ENCODE results near the gene LHFPL4.
"Not testable (repeated sequence)": the region's sequence is repeated elsewhere in the genome, so short reads cannot be mapped to it uniquely, and the experiment has no call there.

The LHFPL4 gene

DNA sequence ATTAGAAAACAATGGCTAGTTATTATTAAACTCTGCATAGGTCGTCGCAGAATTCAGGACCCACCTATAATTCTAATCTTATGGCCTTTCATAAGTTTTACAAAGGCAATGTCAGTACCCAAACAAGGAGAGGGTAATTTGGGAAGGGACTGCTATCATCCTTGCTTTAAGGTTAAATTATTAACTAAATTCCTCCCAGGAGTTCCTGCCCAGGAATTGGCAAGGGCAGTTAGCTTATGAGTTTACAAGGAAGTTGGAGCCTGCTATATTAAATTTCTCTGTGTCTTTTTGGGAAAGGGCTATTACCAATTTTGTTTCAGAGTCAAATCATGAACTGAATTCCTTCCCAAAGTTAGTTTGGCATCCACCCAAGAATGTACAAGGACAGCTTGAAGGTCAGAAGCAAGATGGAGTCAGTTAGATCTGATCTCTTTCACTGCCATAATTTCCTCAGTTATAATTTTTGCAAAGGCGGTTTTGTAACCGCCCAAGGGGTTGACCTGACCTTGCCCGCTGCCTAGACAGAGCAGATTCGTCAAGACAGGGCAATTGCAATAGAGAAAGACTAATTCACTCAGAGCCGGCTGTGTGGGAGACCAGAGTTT is 45.3 kb upstream of the LHFPL4 start:
- Histone ChIP-seq H3K4ac (ENCODE audit: low read length) (no peak overlapping the region), H3K27ac (replicated peaks; ENCODE audit: low read length) (no peak overlapping the region), H2AK5ac (ENCODE audit: low read depth, low read length) (no peak overlapping the region), H2AFZ (ENCODE audit: low read length) (no peak overlapping the region), H3K79me1 (ENCODE audit: low read depth, low read length) (no peaks in the 10 kb centered on the region), H3K4me1 (ENCODE audit: control insufficient read depth in 2 of 2, insufficient read depth in 1 of 2, low read depth in 1 of 2, low read length in 2 of 2) (no peaks in the 10 kb centered on the region), H3K23ac (ENCODE audit: low read depth, low read length, poor library complexity) (no peak overlapping the region), H3K18ac (ENCODE audit: low read length) (no peak overlapping the region), H2BK15ac (ENCODE audit: low read length) (no peak overlapping the region), H2BK12ac (ENCODE audit: low read length) (no peak overlapping the region), H2BK5ac (ENCODE audit: low read length) (no peak overlapping the region), H3K36me3 (replicated peaks in 1 of 2; ENCODE audit: control insufficient read depth in 2 of 2, insufficient read depth in 2 of 2, low read length in 2 of 2) (no peaks in the 10 kb centered on the region), H3K9ac (ENCODE audit: low read depth, low read length, poor library complexity) (no peak overlapping the region), H4K8ac (ENCODE audit: low read depth, low read length) (no peak overlapping the region), H2BK120ac (ENCODE audit: low read depth, low read length) (no peak overlapping the region), H3K4me2 (ENCODE audit: insufficient read depth, low read length, poor library complexity, severe bottlenecking) (no peak overlapping the region), H3K9me3 (replicated peaks in 1 of 2; ENCODE audit: control insufficient read depth in 2 of 2, insufficient read depth in 1 of 2, low read depth in 1 of 2, low read length in 2 of 2) (no peaks in the 10 kb centered on the region), H3K4me3 (ENCODE audit: low read length in 2 of 2) (no peak overlapping the region), H4K91ac (ENCODE audit: low read depth, low read length, poor library complexity) (no peak overlapping the region), H3K27me3 (ENCODE audit: control insufficient read depth in 3 of 3, insufficient read depth in 3 of 3, low read depth in 1 of 3, low read length in 3 of 3) (no peaks in the 10 kb centered on the region), H3K14ac (ENCODE audit: low read length) (no peak overlapping the region)
- WGBS, 2 donors (ENCODE audit: extremely low coverage in 2 of 2, insufficient read length in 2 of 2, insufficient replicate concordance in 1 of 2): no CpG with 5 or more reads among the region's 7 CpGs
- DNase-seq (ENCODE audit: low spot score): no peak

DNA sequence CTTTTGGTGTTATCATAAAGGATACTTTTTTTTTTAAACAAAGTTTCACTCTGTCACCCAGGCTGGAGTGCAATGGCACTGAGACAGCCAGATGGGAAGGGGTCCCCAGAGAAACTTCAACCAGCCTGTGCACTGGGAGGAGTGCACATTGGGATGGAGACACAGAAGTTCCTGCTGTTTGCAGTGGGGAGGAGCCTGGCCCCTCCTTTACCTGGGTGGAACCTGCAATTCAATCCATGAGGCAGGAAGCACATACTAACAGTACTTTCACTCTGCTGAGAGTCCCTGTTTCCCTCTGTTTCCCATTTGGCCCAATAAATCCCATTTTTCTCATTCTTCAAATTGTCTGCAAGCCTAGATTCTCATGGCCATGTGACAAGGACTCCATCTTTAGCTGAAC is 42.3 kb upstream of the LHFPL4 start:
- H3K27me3 ChIP-seq (ENCODE audit: control insufficient read depth in 3 of 3, insufficient read depth in 3 of 3, low read depth in 1 of 3, low read length in 3 of 3): no peaks in the 10 kb centered on the region
- H3K4me2 ChIP-seq (ENCODE audit: insufficient read depth, low read length, poor library complexity, severe bottlenecking): no peak overlapping the region
- no peaks in the 10 kb centered on the region for H3K79me1 ChIP-seq (ENCODE audit: low read depth, low read length)
- H3K9ac ChIP-seq (ENCODE audit: low read depth, low read length, poor library complexity): no peak overlapping the region
- no peak overlapping the region for H3K14ac ChIP-seq (ENCODE audit: low read length)
- no peak overlapping the region for H2BK15ac ChIP-seq (ENCODE audit: low read length)
- H3K4me1 ChIP-seq (ENCODE audit: control insufficient read depth in 2 of 2, insufficient read depth in 1 of 2, low read depth in 1 of 2, low read length in 2 of 2): no peaks in the 10 kb centered on the region
- H3K23ac ChIP-seq (ENCODE audit: low read depth, low read length, poor library complexity): no peak overlapping the region
- no peak overlapping the region for H3K4me3 ChIP-seq (ENCODE audit: low read length in 2 of 2)
- no peak overlapping the region for H4K8ac ChIP-seq (ENCODE audit: low read depth, low read length)
- H3K4ac ChIP-seq (ENCODE audit: low read length): no peak overlapping the region
- no peaks in the 10 kb centered on the region for H3K36me3 ChIP-seq (replicated peaks in 1 of 2; ENCODE audit: control insufficient read depth in 2 of 2, insufficient read depth in 2 of 2, low read length in 2 of 2)
- no peak overlapping the region for H2BK12ac ChIP-seq (ENCODE audit: low read length)
- H2BK120ac ChIP-seq (ENCODE audit: low read depth, low read length): no peak overlapping the region
- no peak overlapping the region for H3K27ac ChIP-seq (replicated peaks; ENCODE audit: low read length)
- no peak overlapping the region for H2BK5ac ChIP-seq (ENCODE audit: low read length)
- no peak overlapping the region for H2AFZ ChIP-seq (ENCODE audit: low read length)
- H4K91ac ChIP-seq (ENCODE audit: low read depth, low read length, poor library complexity): no peak overlapping the region
- no peak overlapping the region for H2AK5ac ChIP-seq (ENCODE audit: low read depth, low read length)
- no peak overlapping the region for H3K18ac ChIP-seq (ENCODE audit: low read length)
- H3K9me3 ChIP-seq (replicated peaks in 1 of 2; ENCODE audit: control insufficient read depth in 2 of 2, insufficient read depth in 1 of 2, low read depth in 1 of 2, low read length in 2 of 2): no peaks in the 10 kb centered on the region
- DNase-seq (ENCODE audit: low spot score): no peak

GRCh38 chr3:9591781-9592180 is 38.2 kb upstream of the LHFPL4 start:
- H3K79me1 ChIP-seq (ENCODE audit: low read depth, low read length); H2BK12ac ChIP-seq (ENCODE audit: low read length); H3K23ac ChIP-seq (ENCODE audit: low read depth, low read length, poor library complexity); H4K8ac ChIP-seq (ENCODE audit: low read depth, low read length); H3K14ac ChIP-seq (ENCODE audit: low read length); H2BK5ac ChIP-seq (ENCODE audit: low read length); H3K18ac ChIP-seq (ENCODE audit: low read length); H2BK15ac ChIP-seq (ENCODE audit: low read length); H2BK120ac ChIP-seq (ENCODE audit: low read depth, low read length); H3K9me3 ChIP-seq (replicated peaks in 1 of 2; ENCODE audit: control insufficient read depth in 2 of 2, insufficient read depth in 1 of 2, low read depth in 1 of 2, low read length in 2 of 2); H2AK5ac ChIP-seq (ENCODE audit: low read depth, low read length); H3K4ac ChIP-seq (ENCODE audit: low read length); H3K4me3 ChIP-seq (ENCODE audit: low read length in 2 of 2); H3K9ac ChIP-seq (ENCODE audit: low read depth, low read length, poor library complexity); H3K4me1 ChIP-seq (ENCODE audit: control insufficient read depth in 2 of 2, insufficient read depth in 1 of 2, low read depth in 1 of 2, low read length in 2 of 2); DNase-seq (ENCODE audit: low spot score); H3K27me3 ChIP-seq (ENCODE audit: control insufficient read depth in 3 of 3, insufficient read depth in 3 of 3, low read depth in 1 of 3, low read length in 3 of 3); H3K36me3 ChIP-seq (replicated peaks in 1 of 2; ENCODE audit: control insufficient read depth in 2 of 2, insufficient read depth in 2 of 2, low read length in 2 of 2); H3K27ac ChIP-seq (replicated peaks; ENCODE audit: low read length); H2AFZ ChIP-seq (ENCODE audit: low read length); H3K4me2 ChIP-seq (ENCODE audit: insufficient read depth, low read length, poor library complexity, severe bottlenecking); H4K91ac ChIP-seq (ENCODE audit: low read depth, low read length, poor library complexity): not testable (repeated sequence)
- WGBS, 2 donors (ENCODE audit: extremely low coverage in 2 of 2, insufficient read length in 2 of 2, insufficient replicate concordance in 1 of 2): no CpG with 5 or more reads among the region's 28 CpGs

DNA sequence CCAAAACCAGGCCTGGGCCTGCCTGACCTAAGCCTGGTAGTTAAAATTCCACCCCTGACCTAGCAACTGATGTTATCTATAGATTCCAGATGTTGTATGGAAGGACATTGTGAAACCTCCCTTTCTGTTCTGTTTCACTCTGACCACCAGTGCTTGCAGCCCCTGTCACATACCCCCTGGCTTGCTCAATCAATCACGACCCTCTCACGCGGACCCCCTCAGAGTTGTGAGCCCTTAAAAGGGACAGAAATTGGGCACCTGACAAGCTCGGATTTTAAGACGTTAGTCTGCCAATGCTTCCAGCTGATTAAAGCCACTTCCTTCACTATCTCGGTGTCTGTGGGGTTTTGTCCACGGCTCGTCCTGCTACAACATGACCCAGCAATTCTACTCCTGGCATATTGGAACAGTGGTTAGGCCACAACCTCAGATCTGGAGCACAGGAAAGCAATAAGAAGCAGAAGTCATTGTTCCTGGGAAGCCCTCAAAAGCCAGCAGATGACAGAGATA is 36.7 kb upstream of the LHFPL4 start:
- H3K27ac ChIP-seq (replicated peaks; ENCODE audit: low read length): no peak overlapping the region
- no peak overlapping the region for H3K23ac ChIP-seq (ENCODE audit: low read depth, low read length, poor library complexity)
- no peak overlapping the region for H3K4me3 ChIP-seq (ENCODE audit: low read length in 2 of 2)
- H3K18ac ChIP-seq (ENCODE audit: low read length): no peak overlapping the region
- DNase-seq (ENCODE audit: low spot score): no peak
- no peak overlapping the region for H2AFZ ChIP-seq (ENCODE audit: low read length)
- H3K36me3 ChIP-seq (replicated peaks in 1 of 2; ENCODE audit: control insufficient read depth in 2 of 2, insufficient read depth in 2 of 2, low read length in 2 of 2): no peaks in the 10 kb centered on the region
- H3K4me2 ChIP-seq (ENCODE audit: insufficient read depth, low read length, poor library complexity, severe bottlenecking): no peak overlapping the region
- H4K8ac ChIP-seq (ENCODE audit: low read depth, low read length): no peak overlapping the region
- H3K4me1 ChIP-seq (ENCODE audit: control insufficient read depth in 2 of 2, insufficient read depth in 1 of 2, low read depth in 1 of 2, low read length in 2 of 2): no peaks in the 10 kb centered on the region
- no peak overlapping the region for H3K14ac ChIP-seq (ENCODE audit: low read length)
- no peaks in the 10 kb centered on the region for H3K27me3 ChIP-seq (ENCODE audit: control insufficient read depth in 3 of 3, insufficient read depth in 3 of 3, low read depth in 1 of 3, low read length in 3 of 3)
- H2BK12ac ChIP-seq (ENCODE audit: low read length): no peak overlapping the region
- H3K9ac ChIP-seq (ENCODE audit: low read depth, low read length, poor library complexity): no peak overlapping the region
- no peaks in the 10 kb centered on the region for H3K79me1 ChIP-seq (ENCODE audit: low read depth, low read length)
- no peak overlapping the region for H2BK120ac ChIP-seq (ENCODE audit: low read depth, low read length)
- no CpG with 5 or more reads among the region's 8 CpGs for WGBS, 2 donors (ENCODE audit: extremely low coverage in 2 of 2, insufficient read length in 2 of 2, insufficient replicate concordance in 1 of 2)
- H3K4ac ChIP-seq (ENCODE audit: low read length): no peak overlapping the region
- H4K91ac ChIP-seq (ENCODE audit: low read depth, low read length, poor library complexity): no peak overlapping the region
- no peak overlapping the region for H2AK5ac ChIP-seq (ENCODE audit: low read depth, low read length)
- no peak overlapping the region for H2BK5ac ChIP-seq (ENCODE audit: low read length)
- H2BK15ac ChIP-seq (ENCODE audit: low read length): no peak overlapping the region
- H3K9me3 ChIP-seq (replicated peaks in 1 of 2; ENCODE audit: control insufficient read depth in 2 of 2, insufficient read depth in 1 of 2, low read depth in 1 of 2, low read length in 2 of 2): no peaks in the 10 kb centered on the region
